Transverse colon (tissue), 4 donors: Measurements from ENCODE around the gene NEXN. TPM values are rescaled to one million over a fixed set of nuclear protein-coding genes. Genes with fewer than 3 reads are reported as not detected.

Experiments used
- DNase-seq: peaks from one replicate; pipeline ENCODE4 v3.0.0-alpha.2; 2019
- H3K27ac ChIP-seq, 4 donors: fragments of 200-600 bp; sonication (generic); 2 replicates each; pipeline ENCODE4 v1.5.1; 2016 to 2018; ENCODE audit warnings: inconsistent platforms in 4 of 4
- H3K27me3 ChIP-seq: fragments of 200-600 bp; sonication (generic); 2 replicates; pipeline ENCODE4 v1.5.1; 2017; ENCODE audit warnings: inconsistent platforms
- H3K36me3 ChIP-seq, 4 donors: fragments of 200-600 bp; sonication (generic); 2 replicates each; pipeline ENCODE4 v1.5.1; 2017 to 2019; ENCODE audit warnings: inconsistent platforms in 4 of 4
- H3K4me1 ChIP-seq, 4 donors: fragments of 200-600 bp; sonication (generic); 2 replicates each; pipeline ENCODE4 v1.5.1; 2017 to 2020; ENCODE audit warnings: inconsistent platforms in 4 of 4
- H3K4me3 ChIP-seq, 4 donors: fragments of 200-600 bp; sonication (generic); 1 replicate in 1 of 4; 2 replicates in 3 of 4; pipeline versions ENCODE4 v1.5.1 to v1.6.1; 2017 to 2019; ENCODE audit warnings: inconsistent platforms in 4 of 4
- H3K9me3 ChIP-seq, 2 donors: fragments of 200-600 bp; sonication (generic); 2 replicates each; pipeline ENCODE4 v1.5.1; 2017 to 2019; ENCODE audit warnings: inconsistent platforms in 2 of 2
- EP300 ChIP-seq: sonication (generic); formaldehyde crosslinking; IDR thresholded peaks from one replicate; pipeline ENCODE4 v1.6.1; 2017; ENCODE audit warnings: antibody characterized with exemption, low read depth
- POLR2A ChIP-seq: fragments of 450-650 bp; IDR thresholded peaks from one replicate; pipeline ENCODE4 v1.6.1; 2016; ENCODE audit warnings: antibody characterized with exemption, mild to moderate bottlenecking, moderate library complexity
- POLR2AphosphoS5 ChIP-seq, 3 donors: sonication (generic); formaldehyde crosslinking; IDR thresholded peaks; one replicate each; pipeline ENCODE4 v1.6.1; 2016; ENCODE audit warnings: antibody characterized with exemption in 3 of 3
- WGBS, 2 donors: methylation state at CpG; one replicate each; pipeline ENCODE4 v1.1.5; 2018; ENCODE audit warnings: low coverage in 1 of 2; 5-methylcytosine and 5-hydroxymethylcytosine counted together
- in situ Hi-C, 4 donors: fragments of 200-750 bp; cut with MboI; loops; one replicate each; pipeline versions ENCODE4 v1.15.0 to v1.15.1; 2017; ENCODE audit warnings: low sequenced_read_pairs in 3 of 4, low pct_ligation_motif_present in 1 of 4, low pct_unique_long_range_greater_than_20kb in 1 of 4
- intact Hi-C: fragments of 100-400 bp; cut with DNase I; formaldehyde crosslinking; loops from one replicate; pipeline ENCODE4 v1.15.1; 2023; ENCODE audit warnings: low total_unique reads
- total RNA-seq, 4 donors: library from RNA; depleted of rRNA; stranded (reverse); fragments of >200 nt; gene quantifications; one replicate each; pipeline ENCODE4 v1.1.0, GENCODE V29; 2016
- TF ChIP-seq, protein P1 (sequence below), 5 experiments: fragments of 200-600 bp in 3 of 5; fragments of 450-650 bp in 2 of 5; sonication (generic) in 3 of 5; IDR thresholded peaks; 1 replicate in 2 of 5; 2 replicates in 3 of 5; pipeline ENCODE4 v1.5.1; 2016 to 2017; ENCODE audit warnings: antibody characterized with exemption in 5 of 5, inconsistent platforms in 3 of 5, mild to moderate bottlenecking in 2 of 5, moderate library complexity in 1 of 5

NEXN gene
- total RNA-seq, 4 donors from 2014 or later = 9.7 to 32.2 (median 17.0) TPM

DNA sequence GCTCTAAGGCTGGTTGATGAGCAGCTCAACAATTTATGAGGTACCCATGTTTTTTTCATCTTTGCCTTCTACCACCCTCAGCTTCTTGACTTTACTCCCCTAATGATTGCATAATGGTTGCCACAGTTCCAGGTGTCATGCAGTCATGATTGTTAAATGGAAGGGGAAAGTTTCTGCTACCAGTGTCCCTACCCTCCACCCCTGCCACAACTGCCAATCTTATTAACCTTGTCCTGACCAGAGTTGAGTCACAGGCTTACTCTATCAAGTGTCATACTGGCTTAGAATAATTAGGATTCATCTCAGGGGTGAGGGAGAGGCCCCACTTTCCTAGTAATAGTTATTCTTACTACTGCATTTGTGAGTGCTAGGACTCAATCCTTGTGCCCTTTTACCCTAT lies 98.4 kb downstream of the NEXN start:
- in situ Hi-C loops = no loop called here
- Histone ChIP-seq H3K36me3 (no peaks in the 10 kb centered on the region), H3K9me3 (no peaks in the 10 kb centered on the region), H3K27ac (no peak overlapping the region), H3K4me1 (peaks cover 0 to 18% (median 5%) of the 10 kb centered on the region in 4 donors), H3K27me3 (no peaks in the 10 kb centered on the region), H3K4me3 (no peak overlapping the region)
- DNase-seq = no peak
- TF ChIP-seq POLR2AphosphoS5 (IDR thresholded peaks at IDR 0.05) = no peak
- TF ChIP-seq, protein P1, sequence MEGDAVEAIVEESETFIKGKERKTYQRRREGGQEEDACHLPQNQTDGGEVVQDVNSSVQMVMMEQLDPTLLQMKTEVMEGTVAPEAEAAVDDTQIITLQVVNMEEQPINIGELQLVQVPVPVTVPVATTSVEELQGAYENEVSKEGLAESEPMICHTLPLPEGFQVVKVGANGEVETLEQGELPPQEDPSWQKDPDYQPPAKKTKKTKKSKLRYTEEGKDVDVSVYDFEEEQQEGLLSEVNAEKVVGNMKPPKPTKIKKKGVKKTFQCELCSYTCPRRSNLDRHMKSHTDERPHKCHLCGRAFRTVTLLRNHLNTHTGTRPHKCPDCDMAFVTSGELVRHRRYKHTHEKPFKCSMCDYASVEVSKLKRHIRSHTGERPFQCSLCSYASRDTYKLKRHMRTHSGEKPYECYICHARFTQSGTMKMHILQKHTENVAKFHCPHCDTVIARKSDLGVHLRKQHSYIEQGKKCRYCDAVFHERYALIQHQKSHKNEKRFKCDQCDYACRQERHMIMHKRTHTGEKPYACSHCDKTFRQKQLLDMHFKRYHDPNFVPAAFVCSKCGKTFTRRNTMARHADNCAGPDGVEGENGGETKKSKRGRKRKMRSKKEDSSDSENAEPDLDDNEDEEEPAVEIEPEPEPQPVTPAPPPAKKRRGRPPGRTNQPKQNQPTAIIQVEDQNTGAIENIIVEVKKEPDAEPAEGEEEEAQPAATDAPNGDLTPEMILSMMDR (IDR thresholded peaks at IDR 0.05) = no peak
- no peak for TF ChIP-seq POLR2A
- no peak for TF ChIP-seq EP300
- intact Hi-C loops = no loop called here

DNA sequence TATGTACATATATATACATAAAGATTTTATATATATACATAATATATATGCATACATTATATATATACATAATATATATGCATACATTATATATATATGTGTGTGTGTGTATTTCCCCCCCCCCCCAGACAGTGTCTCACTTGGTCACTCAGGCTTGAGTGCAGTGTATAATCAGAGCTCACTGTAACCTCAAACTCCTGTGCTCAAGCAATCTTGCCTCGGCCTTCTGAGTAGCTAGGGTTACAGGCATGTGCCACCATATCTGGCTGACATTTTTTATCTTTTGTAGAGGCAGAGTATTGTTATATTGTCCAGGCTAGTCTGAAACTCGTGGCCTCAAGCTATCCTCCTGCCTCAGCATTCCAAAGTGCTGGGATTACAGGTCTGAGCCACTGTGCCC lies 99.5 kb downstream of the NEXN start:
- H3K36me3 ChIP-seq = no peaks in the 10 kb centered on the region
- H3K4me1 ChIP-seq = peaks cover 0 to 23% (median 9%) of the 10 kb centered on the region in 4 donors
- H3K9me3 ChIP-seq = no peaks in the 10 kb centered on the region
- DNase-seq = no peak
- in situ Hi-C loops = no loop called here
- H3K27me3 ChIP-seq = no peaks in the 10 kb centered on the region
- no peak overlapping the region for H3K27ac ChIP-seq
- 83 to 93% methylated on average over 2 of the region's 2 CpGs for WGBS, 2 donors
- intact Hi-C loops = no loop called here
- no peak overlapping the region for H3K4me3 ChIP-seq
- TF ChIP-seq EP300 (no peak), POLR2A (no peak), POLR2AphosphoS5 (IDR thresholded peaks at IDR 0.05) (no peak)
- TF ChIP-seq, protein P1 (IDR thresholded peaks at IDR 0.05) = no peak

DNA sequence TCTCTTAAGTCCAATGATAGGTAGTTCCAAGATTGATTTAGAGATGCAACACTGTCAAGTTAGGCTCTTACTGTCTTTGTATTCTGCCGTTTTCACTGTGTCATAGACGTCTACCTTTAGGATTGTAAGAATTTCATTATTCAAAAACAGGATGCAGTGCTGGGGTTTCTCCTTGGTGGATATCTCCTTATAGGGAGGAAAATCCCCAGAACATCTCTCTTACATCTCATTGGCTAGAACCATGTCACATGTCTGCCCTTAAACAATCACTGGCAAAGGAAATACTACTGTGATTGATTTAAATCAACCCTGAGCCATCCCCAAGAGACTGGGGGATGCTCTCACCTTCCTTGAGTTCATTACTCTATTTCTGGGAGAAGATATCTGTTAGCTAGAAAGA lies 101.3 kb downstream of the NEXN start:
- DNase-seq = no peak
- 92 to 100% methylated on average over 2 of the region's 2 CpGs for WGBS, 2 donors
- Histone ChIP-seq H3K4me3 (no peak overlapping the region), H3K27me3 (no peaks in the 10 kb centered on the region), H3K9me3 (no peaks in the 10 kb centered on the region), H3K27ac (no peak overlapping the region), H3K4me1 (peaks cover 4 to 19% (median 6%) of the 10 kb centered on the region in 4 donors), H3K36me3 (no peaks in the 10 kb centered on the region)
- TF ChIP-seq POLR2AphosphoS5 (IDR thresholded peaks at IDR 0.05) = no peak
- TF ChIP-seq, protein P1 (IDR thresholded peaks at IDR 0.05) = no peak
- no peak for TF ChIP-seq POLR2A
- no peak for TF ChIP-seq EP300
- in situ Hi-C loops = no loop called here
- intact Hi-C loops = no loop called here

DNA sequence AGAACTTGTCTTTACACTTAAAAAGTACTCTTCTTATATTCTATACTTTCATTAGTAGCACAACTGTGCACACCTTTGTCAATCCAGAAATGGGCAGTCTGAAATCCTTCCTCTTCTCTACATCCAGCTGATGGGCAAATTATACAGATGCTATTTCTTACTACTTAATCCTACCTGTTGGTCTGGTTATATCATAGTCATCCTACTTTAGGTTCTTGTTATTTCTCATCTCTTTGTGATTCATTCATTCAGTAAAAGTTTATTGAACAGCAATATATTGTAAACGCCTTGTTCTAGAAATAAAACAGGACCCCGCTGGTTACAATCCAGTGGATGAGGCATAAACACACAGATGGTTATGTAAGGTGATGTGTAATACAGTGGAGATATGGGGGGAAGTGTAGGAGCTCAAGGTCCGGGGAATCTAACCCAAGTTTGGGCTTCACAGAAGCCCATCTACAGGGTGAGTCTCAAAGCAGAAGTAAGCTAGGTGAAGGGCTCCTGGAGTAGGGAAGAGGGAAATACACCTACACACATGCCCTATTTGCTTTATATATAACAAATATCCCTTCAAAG lies 102.3 kb downstream of the NEXN start:
- in situ Hi-C loops (no loop called here), intact Hi-C loops (no loop called here)
- TF ChIP-seq, protein P1 (IDR thresholded peaks at IDR 0.05) = no peak
- TF ChIP-seq POLR2AphosphoS5 (IDR thresholded peaks at IDR 0.05) = no peak
- TF ChIP-seq EP300 = no peak
- H3K36me3 ChIP-seq = no peaks in the 10 kb centered on the region
- H3K4me3 ChIP-seq = no peak overlapping the region
- peaks cover 4 to 19% (median 6%) of the 10 kb centered on the region in 4 donors for H3K4me1 ChIP-seq
- no peak for DNase-seq
- no peaks in the 10 kb centered on the region for H3K27me3 ChIP-seq
- H3K27ac ChIP-seq = no peak overlapping the region
- WGBS, 2 donors = 28 to 42% methylated on average over 3 of the region's 3 CpGs
- no peaks in the 10 kb centered on the region for H3K9me3 ChIP-seq
